8988T (cell line): Measurements from ENCODE around the gene SOX11.
"Not testable (repeated sequence)": the region's sequence is repeated elsewhere in the genome, so short reads cannot be mapped to it uniquely, and the experiment has no call there.

Experiments
- DNase-seq: peaks from one replicate; pipeline ENCODE4 v3.0.0; 2011

Gene SOX11

GRCh38 chr2:5691985-5692529, at the start of gene SOX11:
SOX11 (plus strand) TSS chr2:5692384; CDS start chr2:5692722, 338 bp downstream.
- DNase-seq, result no peak

- not testable (repeated sequence) for DNase-seq
Measured at GRCh38 chr2:5652734-5653133, 39.5 kb upstream of the SOX11 start.

- not testable (repeated sequence) for DNase-seq
Measured at GRCh38 chr2:5653756-5654155, 38.4 kb upstream of the SOX11 start.

GRCh38 chr2:5657231-5657630, 35.0 kb upstream of the SOX11 start:
- DNase-seq, result no peak

GRCh38 chr2:5660591-5660990, 31.6 kb upstream of the SOX11 start:
- DNase-seq, result no peak

- DNase-seq, result no peak
Measured at GRCh38 chr2:5661362-5661761, 30.8 kb upstream of the SOX11 start.

- DNase-seq, result no peak
Measured at GRCh38 chr2:5664278-5664681, 27.9 kb upstream of the SOX11 start.

GRCh38 chr2:5665066-5665465, 27.1 kb upstream of the SOX11 start:
- no peak for DNase-seq

GRCh38 chr2:5666798-5667197, 25.4 kb upstream of the SOX11 start:
- DNase-seq, result no peak

- DNase-seq, result not testable (repeated sequence)
Measured at GRCh38 chr2:5667655-5668054, 24.5 kb upstream of the SOX11 start.

- DNase-seq, result no peak
Measured at GRCh38 chr2:5668682-5669250, 23.4 kb upstream of the SOX11 start.

- no peak for DNase-seq
Measured at GRCh38 chr2:5672749-5673144, 19.4 kb upstream of the SOX11 start.

- DNase-seq, result no peak
Measured at GRCh38 chr2:5673145-5674025, 18.8 kb upstream of the SOX11 start.

GRCh38 chr2:5674026-5674340, 18.2 kb upstream of the SOX11 start:
- no peak for DNase-seq

GRCh38 chr2:5677133-5677532, 15.1 kb upstream of the SOX11 start:
- no peak for DNase-seq

- no peak for DNase-seq
Measured at GRCh38 chr2:5683471-5683870, 8.7 kb upstream of the SOX11 start.

- DNase-seq, result no peak
Measured at GRCh38 chr2:5685225-5685624, 7.0 kb upstream of the SOX11 start.

GRCh38 chr2:5686068-5686467, 6.1 kb upstream of the SOX11 start:
- DNase-seq, result no peak

- DNase-seq, result no peak
Measured at GRCh38 chr2:5686536-5686935, 5.6 kb upstream of the SOX11 start.

GRCh38 chr2:5689750-5690149, 2.4 kb upstream of the SOX11 start:
- DNase-seq, result no peak

- DNase-seq, result no peak
Measured at GRCh38 chr2:5690286-5690685, 1.9 kb upstream of the SOX11 start.

- DNase-seq, result no peak
Measured at GRCh38 chr2:5690718-5691220, 1.4 kb upstream of the SOX11 start.

GRCh38 chr2:5691221-5691984, 781 bp upstream of the SOX11 start:
- no peak for DNase-seq
